GM18907 (cell line): Measurements from ENCODE around the gene ABO.
"Not testable (repeated sequence)": the region's sequence is repeated elsewhere in the genome, so short reads cannot be mapped to it uniquely, and the experiment has no call there.

Experiments
- ATAC-seq: cut with Tn5 transposase; IDR thresholded peaks from one replicate; pipeline ENCODE4 v1.9.1; 2021; ENCODE audit warnings: mild to moderate bottlenecking, moderate library complexity; ENCODE audit not compliant: unreplicated experiment

Gene ABO

DNA sequence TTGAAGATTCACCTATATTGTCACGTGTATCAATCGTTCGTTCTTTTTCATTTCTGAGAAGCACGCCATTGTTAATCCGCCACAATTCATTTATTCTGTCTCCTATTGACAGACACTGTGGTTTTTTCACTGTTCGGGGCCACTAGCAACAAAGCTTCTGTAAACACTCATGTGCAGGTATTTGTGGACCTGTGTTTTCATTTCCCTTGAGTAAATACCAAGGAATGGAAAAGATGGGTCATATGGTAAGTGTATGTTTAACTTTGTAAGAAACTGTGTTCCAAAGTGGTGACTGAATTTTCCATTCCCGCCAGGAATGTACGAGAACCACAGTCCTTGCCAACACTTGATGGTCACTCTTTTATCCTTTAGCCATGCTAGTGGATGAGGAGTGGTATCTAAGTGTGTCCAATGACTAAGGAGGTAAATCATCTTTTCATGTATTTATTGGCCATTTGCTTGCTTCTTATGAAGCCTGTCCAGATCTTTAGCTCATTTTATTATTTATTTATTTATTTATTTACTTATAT is 10.7 kb downstream of the ABO start:
- no peak for ATAC-seq

DNA sequence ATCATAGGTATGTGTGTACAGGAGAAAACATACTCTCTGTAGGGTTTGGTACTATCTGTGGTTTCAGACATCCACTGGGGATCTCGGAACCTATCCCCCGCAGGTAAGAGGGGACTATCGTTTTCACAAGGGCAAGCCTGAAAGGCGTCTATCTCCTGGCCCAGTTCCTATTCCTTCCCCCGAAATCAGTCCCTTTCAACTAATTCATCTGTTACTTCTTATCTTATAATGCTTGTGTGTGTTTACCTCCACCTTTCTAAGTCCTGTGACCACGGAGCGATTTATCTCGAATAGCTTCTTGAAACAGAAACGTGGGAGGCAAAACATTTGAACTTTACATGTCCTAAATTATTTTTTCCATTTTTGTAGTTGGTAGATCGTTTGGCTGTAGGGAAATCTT is 11.4 kb downstream of the ABO start:
- ATAC-seq, result no peak

GRCh38 chr9:133262226-133262625 is 12.8 kb downstream of the ABO start:
- ATAC-seq, result no peak

GRCh38 chr9:133261753-133262120 is 13.3 kb downstream of the ABO start:
- ATAC-seq, result no peak

DNA sequence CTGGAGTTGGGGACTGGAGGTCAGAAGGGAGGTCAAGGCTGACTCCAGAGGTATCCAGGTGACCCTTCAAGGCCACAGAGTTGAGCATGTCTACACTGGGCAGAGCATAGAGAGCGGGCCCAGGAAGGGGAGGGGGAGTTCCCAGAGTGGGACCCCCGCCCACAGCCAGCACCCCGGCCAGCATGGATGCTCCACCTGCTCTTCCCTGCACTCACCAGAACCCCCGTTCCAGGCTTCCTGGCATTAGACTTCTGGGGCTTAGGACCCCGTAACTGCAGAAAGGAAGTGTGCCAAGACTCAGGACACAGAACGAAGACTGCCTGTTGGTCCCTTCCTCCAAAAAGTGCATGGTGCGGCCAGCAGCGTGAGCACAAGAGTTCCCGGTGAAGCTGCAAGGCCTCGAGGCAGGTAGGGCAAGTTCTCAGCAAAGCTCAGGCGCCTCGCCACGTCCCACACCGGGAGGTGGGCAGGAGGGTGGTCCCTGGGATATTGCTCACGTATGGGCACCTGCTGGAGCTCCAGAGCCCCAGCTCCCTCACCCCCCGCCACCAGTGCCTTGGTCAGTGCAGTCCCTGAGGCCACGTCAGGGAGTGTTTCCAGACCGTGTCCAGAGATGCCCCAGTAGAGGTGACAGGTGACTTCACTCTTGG is 13.8 kb downstream of the ABO start:
- ATAC-seq, result no peak

DNA sequence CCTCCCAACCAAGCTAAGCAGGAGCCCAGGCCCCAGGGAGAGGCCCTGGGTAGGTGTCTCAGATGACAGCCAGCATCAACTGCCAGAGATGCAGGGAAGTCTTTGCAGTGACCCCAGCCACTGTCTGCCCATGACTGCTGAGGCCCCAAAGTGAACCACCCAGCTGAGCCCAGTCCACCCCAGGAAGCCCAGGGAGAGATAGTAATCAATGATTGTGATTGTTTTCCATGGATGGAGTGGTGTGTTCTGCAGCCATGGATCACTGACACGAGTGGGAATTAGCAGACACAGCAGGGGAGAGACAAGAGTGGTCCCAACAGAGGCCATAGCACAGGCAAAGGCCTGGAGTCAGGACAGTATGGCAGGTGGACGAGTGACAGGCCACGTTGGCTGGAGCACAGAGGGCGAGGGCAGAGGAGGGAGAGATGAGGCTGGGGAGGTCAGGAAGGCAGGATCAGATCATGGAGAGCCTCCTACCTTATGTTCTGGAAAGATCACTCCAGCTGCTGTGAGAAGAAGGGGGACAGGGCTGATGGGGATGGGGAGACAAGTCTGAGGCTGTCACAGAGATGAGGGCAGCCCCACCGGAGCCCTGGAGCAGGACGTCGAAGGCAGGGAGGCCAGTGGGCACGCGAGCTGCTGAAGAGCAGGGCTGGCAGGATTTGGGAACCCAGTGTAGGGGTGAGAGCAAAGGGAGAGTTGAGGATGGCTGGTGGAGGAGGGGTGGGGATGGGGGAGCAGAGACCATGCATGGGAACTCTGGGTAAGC is 14.5 kb downstream of the ABO start:
- ATAC-seq, result no peak

- no peak for ATAC-seq
These were observed 16.7 kb downstream of the ABO start for GRCh38 chr9:133258061-133259015.

GRCh38 chr9:133257465-133257956 is 17.5 kb downstream of the ABO start:
- no peak for ATAC-seq

DNA sequence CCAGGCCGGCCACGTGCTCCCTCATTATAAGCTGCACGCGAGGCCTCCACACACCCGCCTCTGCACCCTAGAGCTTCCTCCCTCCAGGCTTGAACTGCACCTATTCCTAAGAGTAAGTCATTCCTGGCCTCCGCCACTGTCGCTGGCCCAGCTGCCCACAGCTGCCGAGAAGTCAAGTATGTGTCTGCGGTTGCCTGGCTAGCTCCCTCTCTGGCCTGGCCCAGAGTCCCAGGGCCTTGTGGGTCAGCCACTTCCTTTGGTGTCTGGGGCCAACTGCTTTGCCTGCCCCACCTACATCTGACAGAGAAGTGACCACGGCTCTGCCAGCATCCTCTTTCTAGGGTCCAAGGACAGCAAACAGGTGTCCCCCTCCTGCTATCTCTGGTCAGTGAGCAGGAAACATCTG is 18.3 kb downstream of the ABO start:
- no peak for ATAC-seq

GRCh38 chr9:133256136-133256461 is 18.9 kb downstream of the ABO start:
- ATAC-seq, result no peak

DNA sequence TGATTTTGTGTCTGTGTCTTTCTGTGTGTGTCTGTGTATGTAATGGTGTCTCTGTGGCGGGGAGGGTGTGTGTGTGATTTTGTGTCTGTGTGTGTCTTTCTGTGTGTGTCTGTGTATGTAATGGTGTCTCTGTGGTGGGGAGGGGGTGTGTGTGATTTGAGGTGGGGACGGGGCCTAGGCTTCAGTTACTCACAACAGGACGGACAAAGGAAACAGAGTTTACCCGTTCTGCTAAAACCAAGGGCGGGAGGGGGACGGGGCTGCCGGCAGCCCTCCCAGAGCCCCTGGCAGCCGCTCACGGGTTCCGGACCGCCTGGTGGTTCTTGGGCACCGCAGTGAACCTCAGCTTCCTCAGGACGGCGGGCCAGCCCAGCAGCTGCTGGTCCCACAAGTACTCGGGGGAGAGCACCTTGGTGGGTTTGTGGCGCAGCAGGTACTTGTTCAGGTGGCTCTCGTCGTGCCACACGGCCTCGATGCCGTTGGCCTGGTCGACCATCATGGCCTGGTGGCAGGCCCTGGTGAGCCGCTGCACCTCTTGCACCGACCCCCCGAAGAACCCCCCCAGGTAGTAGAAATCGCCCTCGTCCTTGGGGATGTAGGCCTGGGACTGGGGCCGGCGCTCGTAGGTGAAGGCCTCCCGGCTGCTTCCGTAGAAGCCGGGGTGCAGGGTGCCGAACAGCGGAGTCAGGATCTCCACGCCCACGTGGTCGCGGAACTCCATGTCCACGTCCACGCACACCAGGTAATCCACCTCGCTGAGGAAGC is 19.4 kb downstream of the ABO start:
- no peak for ATAC-seq

- ATAC-seq, result no peak
These were observed 20.5 kb downstream of the ABO start for GRCh38 chr9:133254471-133254870.

GRCh38 chr9:133253268-133253667 is 21.7 kb downstream of the ABO start:
- ATAC-seq, result no peak

DNA sequence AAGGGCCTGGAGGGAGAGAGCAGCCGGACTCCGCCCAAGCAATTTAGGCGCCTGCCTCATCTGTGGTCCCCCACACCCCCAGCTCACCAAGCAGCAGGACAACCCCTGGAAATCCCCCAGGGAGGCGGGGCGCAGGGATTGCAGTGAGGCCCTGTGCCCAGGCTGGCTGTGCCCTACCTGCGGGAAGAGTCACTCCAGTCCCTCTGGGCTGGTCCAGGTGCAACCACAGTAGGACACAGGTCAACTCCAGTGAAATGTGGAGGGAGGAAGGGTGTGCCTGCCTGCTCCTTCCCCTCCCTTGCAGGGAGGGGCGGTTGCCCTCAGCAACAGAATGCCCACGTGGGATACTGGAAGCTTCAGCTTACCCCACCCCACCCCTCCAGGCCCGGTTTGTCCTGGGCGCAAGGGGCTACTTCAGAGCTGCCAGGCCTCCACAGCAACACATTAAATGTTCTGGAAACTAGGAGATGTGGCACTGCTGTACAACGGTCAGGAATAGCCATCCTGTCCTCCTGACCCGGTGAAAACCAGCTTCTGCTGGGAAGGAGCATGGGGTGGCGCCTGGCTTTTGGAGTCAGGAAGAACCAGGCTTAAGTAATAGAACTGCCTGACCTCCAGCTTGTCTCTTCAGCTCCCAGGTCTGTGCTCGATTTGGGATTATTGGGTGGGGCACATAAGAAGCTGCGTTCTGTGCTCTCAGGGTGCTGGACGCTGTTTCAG is 22.5 kb downstream of the ABO start:
- ATAC-seq, result no peak

- ATAC-seq, result no peak
These were observed 23.2 kb downstream of the ABO start for GRCh38 chr9:133251773-133252172.

- ATAC-seq, result not testable (repeated sequence)
These were observed 23.8 kb downstream of the ABO start for GRCh38 chr9:133251221-133251620.

- no peak for ATAC-seq
These were observed 24.2 kb downstream of the ABO start for GRCh38 chr9:133250741-133251170.

DNA sequence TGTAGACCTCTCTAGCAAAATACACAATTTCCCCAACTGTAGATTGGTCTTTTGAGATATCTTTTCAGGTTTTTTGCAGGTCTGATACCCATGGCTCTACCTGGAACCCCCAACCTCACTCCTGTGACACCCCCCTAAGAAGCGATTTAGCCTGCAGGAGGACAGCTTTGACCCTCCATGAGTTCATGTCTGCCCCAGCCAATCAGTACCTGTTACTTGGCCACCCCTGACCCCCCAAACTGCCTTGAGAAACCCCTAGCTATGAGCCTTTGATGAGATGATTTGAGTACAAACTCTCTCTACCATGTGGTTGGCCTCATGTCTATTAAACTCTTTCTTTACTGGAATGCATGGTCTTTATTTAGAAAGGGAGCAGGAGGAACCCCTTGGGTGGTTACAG is 25.7 kb downstream of the ABO start:
- no peak for ATAC-seq

- no peak for ATAC-seq
These were observed 26.2 kb downstream of the ABO start for GRCh38 chr9:133248726-133249295.
